Activated CD4-positive, alpha-beta T cell treated with anti-CD3 and anti-CD28 coated beads for 24 hours (primary cell): ENCODE measurements around the gene RNF11.

ENCODE experiments used
- DNase-seq, 2 donors: peaks; one replicate each; pipeline ENCODE4 v3.0.0-alpha.2; 2020; ENCODE audit warnings: low read depth in 2 of 2

Gene RNF11

DNA sequence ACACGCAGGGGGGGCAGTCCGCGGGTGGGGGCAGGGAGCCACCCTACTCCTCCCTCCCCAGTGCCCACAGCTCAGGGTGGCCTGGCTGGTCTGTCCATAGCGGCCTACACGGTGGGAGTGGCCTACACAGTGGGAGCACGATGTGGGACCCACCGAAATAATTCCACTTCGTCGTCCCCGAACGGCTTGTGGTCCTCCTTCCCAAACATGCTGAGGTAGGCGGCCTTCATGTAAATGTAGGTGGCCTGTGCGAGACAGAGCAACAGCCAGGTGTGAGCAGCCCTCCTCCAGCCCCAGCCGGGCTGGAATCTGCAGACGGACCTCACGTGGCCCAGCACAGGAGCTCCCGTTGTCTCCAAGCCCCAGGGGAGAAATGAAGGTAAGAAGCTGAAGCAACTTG lies 59.9 kb downstream of the RNF11 start:
- no peak for DNase-seq

DNA sequence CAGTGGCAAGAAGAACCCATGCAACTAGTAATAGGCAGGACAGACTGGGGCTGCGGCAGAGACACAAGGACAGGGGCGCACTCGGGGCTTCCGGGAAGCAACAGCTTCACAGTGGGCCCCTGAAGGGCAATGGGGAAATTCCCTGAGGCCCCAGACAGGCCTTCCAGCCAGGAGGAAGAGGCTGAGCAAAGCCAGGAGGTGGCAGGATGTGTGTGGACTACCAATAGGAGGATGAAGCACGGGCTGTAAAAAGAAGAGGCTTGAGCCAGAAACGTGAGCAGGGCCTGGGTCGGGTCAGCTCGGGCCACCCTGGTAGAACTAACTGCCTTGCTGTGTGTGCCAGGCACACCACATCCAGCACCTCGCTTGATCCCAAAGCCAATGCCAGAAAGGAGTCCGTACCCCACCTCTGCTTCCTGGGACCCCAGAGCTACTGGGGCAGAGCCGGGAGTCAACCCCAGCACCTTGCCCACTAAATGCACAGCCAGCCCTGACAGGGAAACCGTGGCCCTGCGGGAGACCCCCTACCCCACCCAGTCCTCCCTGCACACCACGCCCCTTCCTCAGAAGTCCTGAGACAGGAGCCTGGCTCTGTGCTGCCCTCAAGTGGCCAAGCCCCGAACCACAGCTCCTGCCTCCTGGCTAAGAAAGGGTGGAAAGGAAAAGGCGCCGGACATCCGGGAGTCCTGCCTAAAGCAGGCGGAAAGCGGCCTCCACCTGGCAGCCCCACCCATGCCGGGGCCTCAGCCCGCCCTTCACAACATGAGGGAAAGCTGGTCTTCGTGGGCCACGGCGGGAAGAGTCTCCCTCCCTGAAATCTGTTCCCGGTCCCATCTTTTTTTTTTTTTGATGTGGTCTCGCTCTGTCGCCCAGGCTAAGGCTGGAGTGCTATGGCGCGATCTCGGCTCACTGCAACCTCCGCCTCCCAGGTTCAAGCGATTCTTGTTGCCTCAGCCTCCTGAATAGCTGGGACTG lies 60.6 kb downstream of the RNF11 start:
- peak; percentile 61 to 80 for DNase-seq

DNA sequence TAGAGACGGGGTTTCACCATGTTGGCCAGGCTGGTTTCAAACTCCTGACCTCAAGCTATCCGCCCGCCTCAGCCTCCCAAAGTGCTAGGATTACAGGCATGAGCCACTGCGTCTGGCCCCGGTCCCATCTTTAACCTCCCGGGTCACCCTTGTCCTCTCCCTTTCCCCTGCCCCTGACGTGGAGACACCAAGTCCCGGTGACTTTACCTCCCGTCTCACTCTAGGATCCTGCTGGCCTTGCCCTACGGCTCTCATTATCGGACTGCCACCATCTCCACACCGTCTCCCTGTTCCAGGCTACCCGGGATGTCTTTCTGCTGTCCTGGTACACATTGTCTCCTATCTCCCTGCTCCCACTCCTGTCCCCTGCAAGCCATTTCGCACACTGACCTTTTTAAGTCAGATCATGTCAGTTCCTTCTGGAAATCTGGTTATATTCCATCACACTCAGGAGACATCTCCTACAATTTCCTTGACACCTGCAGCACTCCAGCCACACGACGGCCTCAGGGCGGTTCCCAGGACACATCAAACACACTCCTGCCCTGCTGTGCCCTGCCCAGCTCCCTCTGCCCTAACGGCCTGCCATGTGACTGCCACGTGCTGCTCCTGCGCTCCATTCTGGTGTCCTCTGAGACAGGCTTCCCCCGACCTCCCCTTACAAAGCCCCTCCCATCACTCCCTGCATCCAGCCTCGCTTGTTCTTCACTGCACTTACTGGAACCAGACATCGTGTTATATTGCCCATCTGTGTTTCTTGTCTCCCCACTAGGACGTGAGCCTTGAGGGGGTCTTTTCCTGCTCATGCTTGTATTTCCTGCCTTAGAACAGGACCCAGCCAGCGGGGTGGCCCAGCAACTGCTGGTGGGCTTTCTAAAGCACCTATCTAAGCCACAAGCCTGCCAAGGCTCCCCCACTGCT lies 61.6 kb downstream of the RNF11 start:
- DNase-seq = no peak

DNA sequence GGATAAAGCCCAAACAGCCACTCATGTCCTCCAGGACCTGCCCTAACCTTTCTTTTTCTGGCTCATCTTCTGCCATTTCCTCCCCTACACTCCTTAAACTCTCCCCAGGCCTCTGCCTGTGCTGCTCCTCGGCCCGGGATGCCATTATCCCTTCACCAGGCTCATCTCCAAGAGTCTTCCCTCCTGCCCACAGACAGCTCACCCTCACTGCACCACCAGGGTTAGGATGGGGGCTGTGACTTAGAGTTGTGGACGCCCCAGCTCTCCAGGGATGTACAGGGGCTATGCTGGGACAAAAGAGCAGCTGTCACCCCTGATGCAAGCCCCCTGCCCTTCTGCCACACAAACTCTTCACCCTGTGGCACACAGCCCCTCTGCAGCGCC lies 62.2 kb downstream of the RNF11 start:
- no peak for DNase-seq

DNA sequence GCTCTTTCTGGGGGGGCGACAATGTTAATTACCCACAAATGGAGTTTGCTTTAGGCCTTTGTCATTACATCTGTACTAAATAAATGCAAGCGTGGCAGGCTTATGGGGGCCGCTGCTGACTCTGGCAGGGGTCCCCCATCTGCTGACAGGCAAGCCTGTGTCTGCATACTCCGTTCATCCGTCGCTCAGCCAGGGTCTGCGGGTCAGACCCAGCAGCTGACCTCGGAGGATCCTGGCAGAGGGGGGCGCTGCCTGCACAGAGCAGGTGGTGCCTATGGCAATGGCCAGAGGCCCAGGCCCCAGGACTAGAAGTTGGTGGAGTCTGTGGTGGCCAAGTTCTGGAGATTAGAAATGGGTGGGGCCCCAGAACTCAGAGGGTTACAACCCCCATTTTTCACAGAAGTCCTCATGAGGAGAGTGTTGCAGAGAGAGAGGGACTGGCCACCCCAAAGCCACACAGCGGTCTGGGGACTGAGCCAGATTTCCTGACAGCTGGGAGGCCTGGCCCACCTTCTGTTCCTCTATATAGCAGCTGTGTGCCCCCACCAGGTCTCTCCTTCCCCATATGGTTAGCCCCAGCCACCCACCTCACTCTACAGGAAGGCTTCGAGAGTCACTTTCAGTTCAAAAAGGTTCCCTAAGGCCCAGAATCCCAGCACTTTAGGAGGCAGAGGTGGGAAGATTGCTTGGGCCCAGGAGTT lies 63.3 kb downstream of the RNF11 start:
- DNase-seq = no peak

DNA sequence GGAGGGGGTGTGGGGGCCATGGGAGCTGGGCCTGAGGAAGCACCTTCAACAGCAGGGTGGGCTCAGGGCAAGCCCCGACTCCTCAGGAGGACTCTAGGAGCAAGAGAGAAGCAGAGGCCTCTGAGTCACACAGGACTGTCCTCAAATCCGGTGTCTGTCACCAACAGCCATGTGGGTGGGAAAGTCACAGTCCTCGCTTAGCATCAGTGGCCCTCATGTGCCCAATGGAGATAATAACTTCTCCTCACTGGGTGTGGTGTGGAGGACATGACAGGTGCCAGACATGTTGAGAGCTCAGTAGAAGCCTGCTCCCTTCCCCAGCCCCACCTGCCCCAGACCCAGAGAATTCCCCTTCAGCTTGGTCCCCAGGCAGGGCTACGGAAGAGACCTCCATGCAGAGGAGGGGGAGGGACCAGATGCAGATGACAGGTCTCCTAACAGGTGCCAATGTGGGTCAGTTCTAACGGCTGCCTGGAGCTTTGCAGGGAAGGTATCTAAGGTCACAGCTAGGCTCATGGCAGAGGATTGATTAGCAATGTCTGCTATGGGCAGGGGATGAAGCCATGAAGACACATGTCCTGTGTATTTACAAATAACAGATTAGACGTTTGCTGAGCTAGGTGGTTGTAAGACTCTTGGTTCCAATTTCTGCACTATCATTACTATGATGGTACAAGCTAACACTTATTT lies 64.1 kb downstream of the RNF11 start:
- no peak for DNase-seq

DNA sequence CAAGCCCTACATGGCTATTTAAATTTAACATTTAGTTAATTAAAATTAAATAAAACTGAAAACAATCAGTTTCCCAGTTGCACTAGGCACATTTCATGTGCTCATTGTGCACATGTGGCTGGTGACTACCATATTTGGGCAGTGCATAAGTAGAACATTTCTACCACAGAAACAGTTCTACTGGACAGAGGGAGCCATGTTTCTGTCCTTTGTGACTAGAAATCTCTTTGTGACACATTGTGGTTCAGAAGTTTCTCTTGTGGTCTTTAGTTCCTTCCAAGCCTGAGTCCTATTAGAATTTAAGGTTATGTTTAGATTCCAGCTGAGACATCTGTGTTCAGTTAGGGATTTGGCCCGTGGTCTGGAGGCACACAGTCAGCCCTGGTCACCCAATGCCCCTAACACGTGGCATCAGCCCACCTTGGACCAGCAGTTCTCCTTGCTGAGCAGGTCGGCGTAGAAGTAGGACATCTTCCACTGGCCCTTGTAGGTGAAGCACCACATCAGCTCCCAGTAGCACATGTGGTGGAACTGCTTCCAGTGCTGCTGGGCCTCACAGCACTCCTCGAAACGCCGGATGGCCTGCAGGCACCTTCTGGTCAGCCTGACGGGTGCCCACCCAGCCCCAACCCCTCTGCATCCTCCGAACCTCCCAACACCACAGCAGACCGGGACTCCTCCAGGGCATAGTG lies 65.2 kb downstream of the RNF11 start:
- DNase-seq = no peak

DNA sequence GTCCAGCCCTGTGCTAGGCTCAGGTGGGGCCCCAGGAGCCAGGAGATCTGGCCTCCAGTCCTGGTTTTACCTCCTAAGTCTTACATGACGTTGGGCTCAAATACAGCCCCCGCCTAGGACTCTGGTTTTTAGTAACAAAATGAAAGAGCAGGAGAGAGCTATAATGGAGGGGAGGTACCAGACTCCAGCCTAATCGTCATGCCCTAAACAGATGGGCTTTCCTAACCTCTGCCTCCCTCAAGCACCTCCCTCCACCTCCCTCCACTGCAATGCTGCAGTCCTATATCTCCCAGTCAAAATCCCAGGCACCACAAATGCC lies 65.7 kb downstream of the RNF11 start:
- no peak for DNase-seq

DNA sequence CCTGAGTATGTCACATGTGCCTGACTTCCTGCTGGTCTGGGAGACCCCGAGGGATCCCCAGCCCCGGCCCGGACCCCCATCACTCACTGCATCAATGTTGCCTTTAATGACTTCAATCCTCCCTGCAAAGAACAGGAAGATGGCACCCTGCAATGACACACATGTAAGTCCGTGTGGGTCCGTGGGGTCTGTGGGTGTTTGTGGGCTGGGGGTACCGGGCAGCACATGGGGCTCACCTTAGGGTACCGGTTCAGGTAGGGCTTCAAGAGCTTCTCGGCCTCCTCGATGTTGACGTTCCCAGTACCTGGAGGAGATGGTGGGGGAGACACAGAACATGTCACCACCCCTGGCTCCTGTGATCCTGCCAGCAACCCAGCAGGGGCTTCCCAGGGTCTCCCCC lies 66.2 kb downstream of the RNF11 start:
- DNase-seq = no peak

DNA sequence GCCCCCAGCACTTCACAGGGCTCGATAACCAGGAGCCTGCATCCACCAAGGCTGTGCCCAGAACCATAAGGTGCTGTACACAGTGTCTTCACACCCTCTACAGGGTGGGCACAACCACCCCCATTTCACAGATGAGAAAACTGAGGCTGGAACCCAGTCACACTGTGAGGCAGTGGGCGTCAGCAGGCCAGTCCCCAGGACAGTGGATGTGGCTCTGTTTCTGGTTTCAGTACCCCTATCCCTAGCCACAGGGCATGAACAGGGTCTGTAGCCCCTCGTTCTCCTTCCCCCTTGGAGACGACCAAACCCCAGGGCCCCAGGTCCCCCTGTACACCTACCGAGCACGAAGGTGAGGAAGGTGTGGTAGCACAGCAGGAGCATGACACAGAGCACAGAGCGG lies 66.7 kb downstream of the RNF11 start:
- DNase-seq = no peak

DNA sequence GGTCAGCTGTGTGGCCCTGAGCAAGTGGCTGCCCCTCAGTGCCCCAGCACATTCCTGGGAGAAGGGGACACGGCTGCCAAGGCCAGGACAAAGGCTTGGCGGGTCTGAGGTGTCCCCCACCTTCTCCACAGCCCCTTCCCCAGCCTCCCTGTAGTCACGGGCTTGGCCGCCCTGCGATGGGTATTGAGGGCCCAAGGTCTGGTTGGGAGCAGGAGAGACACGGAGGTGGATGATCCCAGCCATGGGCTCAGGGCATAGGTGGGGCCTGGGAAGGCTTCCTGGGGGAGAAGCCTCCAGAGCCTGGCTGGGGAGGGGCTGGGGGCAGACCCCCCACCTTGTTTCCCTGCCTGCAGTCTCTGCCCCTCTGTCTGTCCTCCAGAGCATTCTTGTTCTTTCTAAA lies 67.2 kb downstream of the RNF11 start:
- no peak for DNase-seq

DNA sequence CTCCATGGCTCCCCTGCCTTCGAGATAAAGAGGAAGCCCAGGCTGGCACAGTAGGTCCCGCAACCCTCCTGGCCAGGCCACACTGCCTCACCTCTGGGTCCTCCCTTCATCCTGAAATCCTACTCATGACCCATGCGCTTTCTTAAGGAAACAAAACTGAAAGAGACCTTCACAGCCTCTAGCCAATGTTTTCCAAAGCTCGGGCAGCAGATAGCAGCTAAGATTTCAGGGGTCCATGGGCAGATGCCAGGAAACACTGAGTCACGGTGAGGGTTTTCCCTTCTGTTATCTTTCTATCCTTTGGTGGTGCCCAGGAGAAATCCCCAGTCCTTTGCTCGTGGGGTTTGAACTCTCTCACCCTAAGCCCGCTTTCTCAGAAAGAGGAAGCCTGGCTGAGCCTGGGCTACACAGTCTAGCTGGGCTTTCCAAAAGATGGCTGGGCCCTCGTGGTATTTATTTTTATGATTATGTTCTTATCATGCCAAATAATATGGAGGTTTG lies 67.7 kb downstream of the RNF11 start:
- peak in 1 of 2 donors; percentile 18 for DNase-seq

DNA sequence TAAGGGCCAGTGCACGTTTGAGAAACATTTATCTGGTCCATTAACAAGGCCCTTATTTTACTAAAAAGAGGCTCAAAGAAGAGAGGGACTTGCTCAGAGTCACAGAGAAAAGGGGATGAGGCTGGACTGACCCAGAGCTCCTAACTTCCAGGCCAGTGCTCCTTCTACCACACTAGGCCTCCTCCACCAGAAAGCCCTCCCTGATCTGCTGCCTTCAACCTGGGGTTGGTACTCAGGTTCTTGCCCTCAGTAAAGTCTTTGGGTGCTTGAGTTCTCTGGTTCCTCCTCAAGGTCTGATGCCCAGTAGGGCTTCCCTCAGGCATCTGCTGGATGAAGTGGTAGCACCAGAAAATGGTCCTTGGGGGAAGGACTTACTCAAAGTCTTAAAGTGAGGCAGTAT lies 68.3 kb downstream of the RNF11 start:
- no peak for DNase-seq

DNA sequence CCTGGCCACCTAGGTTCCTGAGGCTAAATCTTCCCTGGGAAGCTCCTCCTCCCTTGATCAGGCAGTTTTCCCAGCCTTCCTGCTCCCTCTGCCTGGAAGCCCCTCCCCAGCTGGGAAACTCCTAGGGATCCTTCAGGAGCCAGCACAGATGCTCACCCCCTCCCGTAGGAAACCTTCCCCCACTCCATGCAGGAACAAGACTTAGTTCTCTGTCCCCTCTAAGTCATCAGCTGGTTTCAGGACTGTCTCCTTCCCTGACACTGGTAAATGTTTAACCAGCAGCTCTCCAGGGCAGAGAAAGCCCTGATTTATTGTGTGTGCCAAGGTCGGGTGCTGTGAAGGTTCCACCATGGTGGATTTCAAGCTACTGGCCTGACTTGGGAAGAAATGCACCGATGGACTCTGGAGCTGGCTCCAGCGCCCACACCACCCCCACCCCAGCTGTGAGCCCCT lies 69.3 kb downstream of the RNF11 start:
- no peak for DNase-seq

DNA sequence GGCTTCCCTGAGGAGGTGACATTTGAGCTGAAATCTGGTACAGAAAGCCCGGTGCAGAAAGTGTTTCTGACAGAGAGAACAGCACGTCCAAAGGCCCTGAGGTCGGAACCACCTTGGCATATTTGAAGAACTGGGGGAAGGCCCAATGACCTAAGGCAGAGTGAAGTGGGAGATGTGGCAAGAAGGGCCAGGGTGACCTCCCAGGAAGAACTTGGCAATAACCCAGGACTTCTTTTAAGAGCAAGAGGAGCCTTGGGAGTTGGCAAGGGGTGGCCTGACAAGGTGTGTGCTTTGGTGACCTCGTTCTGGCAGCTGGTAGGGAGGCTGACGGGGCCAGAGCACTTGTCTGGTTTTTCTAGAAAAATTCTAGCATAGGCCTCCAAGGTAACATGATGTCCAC lies 70.9 kb downstream of the RNF11 start:
- no peak for DNase-seq

DNA sequence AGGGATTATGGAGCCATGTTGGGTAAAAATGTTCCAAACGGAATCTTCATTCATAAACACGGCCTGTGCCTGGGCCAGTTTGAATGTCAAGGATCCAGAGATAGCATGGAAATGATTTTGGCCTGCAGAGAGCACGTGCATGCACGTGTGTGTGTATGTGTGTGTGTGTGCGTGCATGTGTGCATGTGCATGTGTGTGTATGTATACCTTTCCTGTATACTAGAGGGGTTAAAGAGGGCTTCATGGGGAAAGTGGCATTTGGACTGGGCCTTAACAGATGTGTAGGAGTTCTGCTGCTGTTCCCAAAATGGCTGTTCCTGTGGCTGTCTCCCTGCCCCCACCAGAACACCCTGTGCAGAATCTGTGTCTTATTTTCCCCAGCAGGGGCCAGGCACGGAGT lies 72.6 kb downstream of the RNF11 start:
- DNase-seq = no peak

DNA sequence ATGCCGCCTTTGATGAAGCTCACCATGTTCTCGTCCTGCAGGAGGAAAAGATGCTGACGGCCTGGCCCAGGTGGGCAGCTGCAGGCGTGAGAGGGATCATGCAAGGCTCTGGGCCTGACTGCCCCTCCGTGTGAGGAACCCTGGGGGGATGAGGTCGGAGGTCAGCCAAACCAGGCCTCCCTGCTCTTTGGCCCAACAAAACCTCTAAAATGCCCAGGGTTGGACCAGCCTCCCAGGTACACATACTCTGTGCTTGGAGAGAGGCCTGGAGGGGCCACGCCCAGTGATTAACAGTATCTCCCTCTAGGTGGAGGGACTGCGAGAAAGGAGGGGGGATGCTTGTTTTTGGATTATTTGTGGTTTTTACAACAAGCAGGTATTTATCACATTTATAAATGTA lies 73.2 kb downstream of the RNF11 start:
- DNase-seq = no peak

DNA sequence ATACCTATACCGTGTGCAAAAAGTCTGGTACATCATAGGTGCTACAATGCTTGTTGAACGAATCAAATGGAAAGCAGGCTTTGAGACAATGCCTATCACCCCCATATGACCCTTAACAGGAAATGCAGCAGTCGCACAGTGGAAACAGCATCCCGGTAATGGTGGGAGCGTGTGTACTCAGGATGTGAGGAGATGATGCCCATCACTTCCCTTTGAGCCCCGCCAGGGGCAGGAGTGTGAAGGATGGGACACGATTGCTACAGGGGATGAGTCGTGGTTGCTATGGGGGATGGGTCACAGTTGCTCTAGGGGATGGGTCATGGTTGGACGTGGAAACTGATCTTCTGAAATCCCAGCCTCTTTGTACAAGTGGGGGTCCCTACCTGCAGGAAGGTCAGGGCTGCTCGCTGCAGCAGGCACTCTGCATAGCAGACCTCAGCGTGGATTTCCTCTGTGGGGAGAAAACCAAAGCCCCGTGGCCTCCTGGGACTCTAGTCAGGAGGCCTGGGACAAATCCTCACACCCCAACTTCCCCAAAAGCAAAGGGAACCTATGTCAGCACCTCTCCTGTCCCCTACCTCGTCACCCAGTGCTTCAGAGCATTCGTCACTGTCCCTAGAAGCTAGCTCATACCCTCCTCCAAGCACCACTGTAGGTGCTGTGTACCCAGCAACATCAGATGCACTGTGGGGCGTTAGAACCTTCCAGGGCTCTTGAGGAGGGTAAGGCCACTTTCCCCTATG lies 75.0 kb downstream of the RNF11 start:
- no peak for DNase-seq

DNA sequence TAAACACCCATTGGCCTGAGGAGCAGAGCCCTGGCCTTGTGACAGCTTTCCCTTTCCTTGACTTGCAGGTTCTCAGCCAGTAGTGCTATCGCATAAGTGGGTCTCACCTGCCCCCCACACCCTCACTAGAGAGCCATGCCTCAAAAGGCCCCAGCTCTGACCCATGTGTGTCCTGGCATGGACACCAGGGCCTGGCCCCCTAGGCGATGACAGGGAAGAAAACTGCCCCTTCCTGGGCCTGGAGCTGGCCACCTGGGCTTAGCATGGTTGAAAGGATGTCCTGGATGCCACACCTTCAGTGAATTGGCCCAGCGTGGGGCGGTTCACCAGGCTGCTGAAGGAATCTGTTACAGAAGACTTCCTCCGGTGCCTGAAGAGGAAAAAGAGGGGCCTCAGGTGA lies 75.8 kb downstream of the RNF11 start:
- no peak for DNase-seq

DNA sequence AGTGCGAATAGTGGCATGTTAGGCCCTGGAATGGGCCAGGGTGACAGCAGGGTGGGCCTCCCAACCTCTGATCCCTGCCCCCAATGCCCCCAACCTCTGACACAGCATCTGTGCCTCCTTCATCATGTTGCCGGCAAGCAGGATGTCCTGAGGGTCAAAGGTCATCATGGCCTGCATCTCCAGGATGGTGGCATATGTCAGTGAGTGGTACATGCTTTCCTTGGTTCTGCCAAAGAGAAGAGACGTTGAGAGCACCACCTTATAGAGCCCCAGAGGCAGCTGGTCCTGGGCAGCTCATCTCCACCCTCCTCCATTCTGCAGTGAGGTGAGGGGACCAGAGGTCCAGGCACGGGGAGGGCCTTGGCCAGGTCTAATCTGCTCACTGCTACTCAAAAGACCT lies 76.6 kb downstream of the RNF11 start:
- DNase-seq = no peak
